Spleen (tissue), 11 donors: ENCODE results near the gene EIF3K. TPM values are rescaled to one million over a fixed set of nuclear protein-coding genes. Genes with fewer than 3 reads are reported as not detected.

Experiments
- DNase-seq: peaks from one replicate; pipeline ENCODE4 v3.0.0-alpha.2; 2020
- H3K27ac ChIP-seq, 8 donors: fragments of 200-600 bp; sonication (generic) in 7 of 8; 1 replicate in 4 of 8; 2 replicates in 4 of 8; pipeline versions ENCODE4 v1.5.0 to v1.8.0; 2016 to 2021; ENCODE audit warnings: inconsistent platforms in 4 of 8, mild to moderate bottlenecking in 4 of 8, moderate library complexity in 1 of 8
- H3K27me3 ChIP-seq, 7 donors: fragments of 200-600 bp; sonication (generic) in 6 of 7; replicated peaks in 1 of 7; 1 replicate in 4 of 7; 2 replicates in 3 of 7; pipeline versions ENCODE4 v1.5.0 to v1.8.0; 2016 to 2021; ENCODE audit warnings: inconsistent platforms in 3 of 7, mild to moderate bottlenecking in 1 of 7
- H3K36me3 ChIP-seq, 6 donors: fragments of 200-600 bp; sonication (generic) in 5 of 6; 1 replicate in 4 of 6; 2 replicates in 2 of 6; pipeline versions ENCODE4 v1.5.0 to v1.8.0; 2016 to 2021; ENCODE audit warnings: inconsistent platforms in 2 of 6
- H3K4me1 ChIP-seq, 6 donors: fragments of 200-600 bp; sonication (generic) in 5 of 6; 1 replicate in 3 of 6; 2 replicates in 3 of 6; pipeline versions ENCODE4 v1.5.0 to v1.8.0; 2016 to 2021; ENCODE audit warnings: inconsistent platforms in 3 of 6
- H3K4me3 ChIP-seq, 8 donors: fragments of 200-600 bp; sonication (generic) in 7 of 8; 1 replicate in 4 of 8; 2 replicates in 4 of 8; pipeline versions ENCODE4 v1.5.0 to v1.8.0; 2016 to 2021; ENCODE audit warnings: inconsistent platforms in 4 of 8, mild to moderate bottlenecking in 4 of 8, moderate library complexity in 2 of 8
- H3K9me3 ChIP-seq, 8 donors: fragments of 200-600 bp; sonication (generic) in 7 of 8; 1 replicate in 4 of 8; 2 replicates in 4 of 8; pipeline versions ENCODE4 v1.5.0 to v1.8.0; 2016 to 2021; ENCODE audit warnings: inconsistent platforms in 4 of 8
- CTCF ChIP-seq, 11 experiments: fragments of 200-600 bp in 7 of 11; fragments of 450-650 bp in 4 of 11; sonication (generic) in 4 of 11; IDR thresholded peaks in 8 of 11; conservative IDR thresholded peaks in 3 of 11; 1 replicate in 7 of 11; 2 replicates in 4 of 11; pipeline versions ENCODE4 v1.4.0 to v1.8.0; 2016 to 2021; ENCODE audit warnings: antibody characterized with exemption in 11 of 11, inconsistent platforms in 4 of 11, mild to moderate bottlenecking in 1 of 11
- POLR2A ChIP-seq, 3 donors: fragments of 450-650 bp; IDR thresholded peaks; one replicate each; pipeline ENCODE4 v1.5.1; 2017; ENCODE audit warnings: antibody characterized with exemption in 3 of 3, mild to moderate bottlenecking in 1 of 3
- POLR2AphosphoS5 ChIP-seq, 3 donors: sonication (generic); formaldehyde crosslinking; IDR thresholded peaks; one replicate each; pipeline ENCODE4 v1.5.1; 2017; ENCODE audit warnings: antibody characterized with exemption in 3 of 3
- WGBS, 5 donors: extraction: QIAGEN DNeasy Blood & Tissue Kit in 3 of 5; methylation state at CpG; one replicate each; pipeline versions ENCODE4 v1.1.5 to v1.1.7; 2013 to 2018; 5-methylcytosine and 5-hydroxymethylcytosine counted together
- intact Hi-C: fragments of 100-400 bp; cut with DNase I; formaldehyde crosslinking; loops from one replicate; pipeline ENCODE4 v1.15.0; 2023; ENCODE audit warnings: low total_unique reads
- polyA plus RNA-seq, 3 donors: library from polyadenylated mRNA; stranded (reverse); fragments of 200-250 nt; gene quantifications; one replicate each; pipeline ENCODE4 v1.2.1, GENCODE V29; 2013
- total RNA-seq, 7 donors: library from RNA; depleted of rRNA in 3 of 7; stranded (reverse); fragments of >200 nt in 3 of 7; fragmentation: NEBNext Ultra II Directional in 4 of 7; extraction: Animal tissue kit (Norgen Biotek cat#: 25700) in 4 of 7; gene quantifications; one replicate each; pipeline versions ENCODE4 v1.1.0 to v1.2.1, GENCODE V29; 2016 to 2021
- donor health status: healthy with polysubstance abuse.
- donor health status: DM: no; HTN: no; CAD: no; lungs with moderate emphysema.
- donor health status: DM: no; HTN: no; CAD: no.
- donor health status: Bipolar disorder and iron deficiency.
- donor health status: healthy.
- donor health status: DM: no; HTN: no; CAD: no.
- donor health status: DM: yes; HTN: yes; CAD: no.

Gene EIF3K
- total and polyA plus RNA-seq, 10 donors, result 232 to 538 (median 302) TPM

- intact Hi-C loops, result no loop called here
- TF ChIP-seq POLR2A (IDR thresholded peaks at IDR 0.05), result peak; percentile 63 to 94 (median 93)
- peak in 1 of 11 experiments; percentile 14 for TF ChIP-seq CTCF (IDR thresholded peaks at IDR 0.05 in 8 of 11, conservative IDR thresholded peaks at IDR 0.05 in 3 of 11)
- TF ChIP-seq POLR2AphosphoS5 (IDR thresholded peaks at IDR 0.05), result peak; percentile 99
- Histone ChIP-seq H3K27me3 (no peaks in the 10 kb centered on the region), H3K4me1 (peaks cover 26 to 58% (median 42%) of the 10 kb centered on the region in 6 donors), H3K9me3 (no peaks in the 10 kb centered on the region), H3K36me3 (no peaks in the 10 kb centered on the region), H3K4me3 (peak within 1 kb of the TSS; percentile 76 to 94 (median 86)), H3K27ac (peak within 1 kb of the TSS; percentile 80 to 94 (median 92))
- DNase-seq, result peak; percentile 100
- 0 to 1% (median 0%) methylated on average over 19 to 77 of the region's 77 CpGs for WGBS, 5 donors
These were observed 28.5 kb downstream of the EIF3K start, which contains the start of gene ACTN4 for GRCh38 chr19:38647368-38647965. Gene ACTN4, plus strand, starts transcription at chr19:38647649. Its CDS starts 97 bp downstream, at chr19:38647746.

- Histone ChIP-seq H3K9me3 (no peaks in the 10 kb centered on the region), H3K36me3 (no peaks in the 10 kb centered on the region), H3K4me3 (peak overlapping the region; percentile 76 to 94 (median 86)), H3K27me3 (no peaks in the 10 kb centered on the region), H3K4me1 (peaks cover 31 to 61% (median 49%) of the 10 kb centered on the region in 6 donors), H3K27ac (peak overlapping the region; percentile 80 to 94 (median 92))
- DNase-seq, result no peak
- TF ChIP-seq CTCF (IDR thresholded peaks at IDR 0.05 in 8 of 11, conservative IDR thresholded peaks at IDR 0.05 in 3 of 11) (no peak), POLR2A (IDR thresholded peaks at IDR 0.05) (no peak), POLR2AphosphoS5 (IDR thresholded peaks at IDR 0.05) (no peak)
- 0 to 1% (median 1%) methylated on average over 19 of the region's 19 CpGs for WGBS, 5 donors
- intact Hi-C loops, result no loop called here
These were observed 29.2 kb downstream of the EIF3K start for GRCh38 chr19:38647966-38648768.

- H3K4me1 ChIP-seq, result peaks cover 37 to 67% (median 56%) of the 10 kb centered on the region in 6 donors
- H3K36me3 ChIP-seq, result no peaks in the 10 kb centered on the region
- WGBS, 5 donors, result 0 to 2% (median 1%) methylated on average over 13 of the region's 13 CpGs
- no peaks in the 10 kb centered on the region for H3K27me3 ChIP-seq
- intact Hi-C loops, result no loop called here
- H3K4me3 ChIP-seq, result peak overlapping the region; percentile 76 to 94 (median 86)
- peak overlapping the region; percentile 81 to 94 (median 92) for H3K27ac ChIP-seq
- DNase-seq, result no peak
- TF ChIP-seq POLR2AphosphoS5 (IDR thresholded peaks at IDR 0.05) (no peak), POLR2A (IDR thresholded peaks at IDR 0.05) (no peak), CTCF (IDR thresholded peaks at IDR 0.05 in 8 of 11, conservative IDR thresholded peaks at IDR 0.05 in 3 of 11) (no peak)
- H3K9me3 ChIP-seq, result no peaks in the 10 kb centered on the region
These were observed 29.8 kb downstream of the EIF3K start for GRCh38 chr19:38648769-38649304.
